Measurements from ENCODE around the gene RGR.

Gene RGR

GRCh38 chr10:84293171-84293570 lies 48.3 kb downstream of the RGR start:
- TF ChIP-seq CTCF (IDR thresholded peaks at IDR 0.05): no peak

- no peak for TF ChIP-seq CTCF (IDR thresholded peaks at IDR 0.05)
These were observed 48.7 kb downstream of the RGR start for GRCh38 chr10:84293574-84294016.

- no peak for TF ChIP-seq CTCF (IDR thresholded peaks at IDR 0.05)
These were observed 50.1 kb downstream of the RGR start for GRCh38 chr10:84294766-84295447.

- no peak for TF ChIP-seq CTCF (IDR thresholded peaks at IDR 0.05)
These were observed 51.5 kb downstream of the RGR start for GRCh38 chr10:84296091-84296981.

- TF ChIP-seq CTCF (IDR thresholded peaks at IDR 0.05): no peak
These were observed 53.2 kb downstream of the RGR start for GRCh38 chr10:84298057-84298456.

- no peak for TF ChIP-seq CTCF (IDR thresholded peaks at IDR 0.05)
These were observed 57.4 kb downstream of the RGR start for GRCh38 chr10:84302223-84302622.

- no peak for TF ChIP-seq CTCF (IDR thresholded peaks at IDR 0.05)
These were observed 62.0 kb downstream of the RGR start for GRCh38 chr10:84306751-84307384.

Measured in LNCAP (cell line).